ENCODE measurements around the gene FAM120B.

The FAM120B gene

DNA sequence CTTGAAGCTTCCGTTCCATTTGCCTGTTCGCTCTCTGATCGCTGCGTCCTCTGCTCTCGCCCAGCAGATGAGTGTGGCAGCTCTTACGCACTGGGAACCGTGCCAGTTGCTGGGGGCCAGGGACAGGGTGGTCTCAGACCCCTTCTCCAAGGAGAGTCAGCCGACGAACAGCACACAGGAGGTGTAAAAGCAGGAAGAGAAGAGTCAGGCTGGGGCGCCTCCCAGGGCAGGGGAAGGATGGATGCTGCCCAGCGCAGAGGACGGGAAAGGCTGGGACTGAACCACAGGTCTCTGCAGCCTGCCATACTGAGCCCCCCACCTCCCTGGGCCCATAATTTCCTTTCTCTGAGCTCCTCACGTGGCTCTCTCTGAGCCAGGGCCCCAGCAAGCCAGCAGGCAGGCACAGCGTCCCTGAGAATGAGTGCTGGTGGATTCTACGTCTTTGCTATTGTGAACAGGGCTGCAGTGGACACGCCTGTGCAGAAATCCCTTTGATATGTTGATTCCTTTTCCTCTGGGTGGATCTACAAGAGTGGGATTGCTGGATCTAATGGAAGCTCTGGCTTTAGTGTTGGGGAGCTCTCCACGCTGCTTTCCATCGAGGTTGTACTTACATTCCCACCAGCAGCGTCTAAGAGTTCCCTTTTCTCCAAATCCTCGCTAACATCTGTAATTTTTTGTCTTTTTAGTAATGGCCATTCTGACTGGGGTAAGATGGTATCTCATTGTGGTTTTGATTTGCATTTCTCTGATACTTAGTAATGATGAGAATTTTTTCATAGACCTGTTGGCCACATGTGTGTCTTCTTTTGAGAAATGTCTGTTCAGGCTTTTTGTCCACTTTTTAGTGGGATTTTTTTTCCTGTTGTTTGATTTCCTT lies 142.4 kb downstream of the FAM120B start:
- DNase-seq = no peak

DNA sequence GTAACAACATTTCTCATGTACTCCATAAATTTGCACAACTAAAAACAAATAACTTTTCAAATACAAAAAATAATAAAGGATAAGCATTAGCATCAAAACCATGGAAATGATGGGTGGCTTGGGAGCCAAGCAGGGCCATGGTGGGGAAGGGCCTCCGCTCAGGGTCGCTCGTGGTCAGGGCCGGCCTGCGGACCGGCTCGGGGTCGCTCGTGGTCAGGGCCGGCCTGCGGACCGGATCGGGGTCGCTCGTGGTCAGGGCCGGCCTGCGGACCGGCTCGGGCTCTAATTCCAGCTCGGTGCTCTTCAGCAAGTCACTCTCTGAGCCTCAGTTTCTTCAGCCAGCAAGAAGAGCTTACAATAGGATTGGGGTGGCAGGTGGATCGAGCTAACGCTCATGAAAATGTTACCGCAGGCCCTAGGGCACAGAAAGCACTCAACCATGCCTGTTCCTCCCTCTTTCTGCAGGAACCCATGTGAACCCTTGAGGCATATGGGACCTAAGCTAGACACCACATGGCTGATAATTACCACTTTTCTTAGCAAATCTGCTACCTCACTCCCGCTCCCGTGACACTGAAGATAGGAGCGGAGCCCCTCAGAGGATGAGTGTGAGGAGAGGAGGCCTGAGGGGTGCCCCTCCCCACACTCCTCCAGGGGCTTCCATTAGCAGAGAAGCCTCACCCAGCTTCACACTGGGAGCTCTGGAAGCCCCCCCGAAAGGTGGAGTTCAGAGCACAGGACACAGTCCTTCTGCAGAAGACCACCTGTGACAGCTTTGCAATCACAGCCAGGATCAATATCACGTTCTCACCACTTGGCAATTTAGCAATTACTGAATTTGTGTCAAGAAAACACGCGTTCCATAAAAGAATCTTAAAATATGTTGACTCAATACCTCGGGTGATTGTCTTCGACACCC lies 143.5 kb downstream of the FAM120B start:
- DNase-seq = no peak

DNA sequence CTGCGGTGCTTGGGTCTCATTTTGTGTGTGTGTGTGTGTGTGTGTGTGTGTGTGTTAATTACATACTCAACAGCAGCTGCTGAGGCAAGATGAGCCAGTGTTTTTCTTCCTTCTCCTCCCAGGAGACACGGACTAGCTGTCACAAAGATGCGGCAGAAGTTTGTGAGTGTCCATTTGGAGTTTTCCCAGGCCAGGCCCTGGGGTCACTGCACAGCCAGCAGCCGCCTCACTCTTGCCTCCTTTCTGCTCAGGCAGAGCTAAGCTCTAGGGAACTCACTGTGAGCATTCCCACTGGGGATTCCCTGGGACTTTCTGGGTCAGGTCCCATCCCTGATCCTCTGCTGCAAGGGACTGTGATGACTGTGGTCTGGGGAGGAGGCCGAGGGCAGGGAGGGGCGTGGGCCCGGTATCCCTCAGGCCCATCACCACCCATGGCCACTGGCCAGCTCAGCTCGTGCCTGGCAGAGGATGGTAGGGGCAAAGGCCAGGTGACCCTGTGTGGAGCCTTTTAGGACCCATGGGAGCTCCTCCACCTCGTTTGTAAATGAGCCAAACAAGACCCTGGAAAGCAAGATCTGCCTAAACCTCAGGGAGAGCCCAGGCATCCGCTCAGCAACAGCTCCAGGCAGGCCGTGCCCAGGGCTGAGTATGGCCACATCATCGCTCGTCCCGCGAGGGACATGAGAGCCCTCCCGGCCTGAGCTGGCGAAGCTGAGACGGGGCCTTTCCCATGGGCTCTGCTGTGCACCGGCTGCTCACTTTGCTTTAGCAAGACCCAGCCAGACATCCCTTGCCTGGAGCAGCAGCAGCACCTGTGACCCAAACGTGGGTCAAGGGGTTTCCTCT lies 144.6 kb downstream of the FAM120B start:
- DNase-seq = no peak

DNA sequence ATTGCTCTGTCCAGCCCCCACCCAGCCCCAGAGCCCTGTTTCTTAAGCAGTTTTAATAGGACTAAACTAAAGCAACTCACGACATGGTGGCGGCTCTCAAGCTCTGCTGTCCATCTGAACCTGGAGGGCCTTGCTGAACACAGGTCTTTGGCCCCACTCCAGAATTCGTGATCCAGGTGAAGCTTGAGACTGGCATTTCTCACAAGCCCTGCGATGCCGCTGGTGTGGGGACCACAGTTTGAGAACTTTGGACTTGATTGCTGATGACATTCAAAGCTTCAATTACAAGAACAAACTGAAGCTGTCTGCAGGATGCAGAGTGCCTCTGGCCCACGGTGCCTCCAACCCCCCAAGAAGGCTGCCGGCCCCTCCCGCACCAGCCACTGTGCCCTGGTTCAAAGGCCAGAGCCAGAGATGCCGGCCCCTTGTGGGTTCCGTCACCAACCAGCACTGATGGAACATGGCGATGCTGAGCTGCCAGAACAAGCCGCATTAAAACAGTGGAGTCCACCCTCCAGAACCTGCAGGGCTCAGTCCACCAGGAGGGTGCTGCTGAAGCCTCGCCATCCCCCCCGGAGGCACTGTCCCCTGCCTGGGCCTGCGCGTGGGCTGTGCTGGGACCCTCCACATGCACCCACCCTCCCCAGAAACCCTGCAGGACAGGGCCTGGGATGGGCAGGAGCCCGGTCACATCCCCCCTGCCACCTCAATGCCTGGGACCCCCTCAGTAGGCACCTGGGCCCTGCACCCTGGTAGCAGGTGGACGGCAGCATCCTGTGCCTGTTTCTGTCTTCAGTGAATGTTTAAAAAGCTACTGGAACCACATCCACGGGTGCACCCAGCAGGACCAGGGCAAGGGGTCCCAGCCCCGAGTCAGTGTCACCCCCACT lies 145.4 kb downstream of the FAM120B start:
- no peak for DNase-seq

DNA sequence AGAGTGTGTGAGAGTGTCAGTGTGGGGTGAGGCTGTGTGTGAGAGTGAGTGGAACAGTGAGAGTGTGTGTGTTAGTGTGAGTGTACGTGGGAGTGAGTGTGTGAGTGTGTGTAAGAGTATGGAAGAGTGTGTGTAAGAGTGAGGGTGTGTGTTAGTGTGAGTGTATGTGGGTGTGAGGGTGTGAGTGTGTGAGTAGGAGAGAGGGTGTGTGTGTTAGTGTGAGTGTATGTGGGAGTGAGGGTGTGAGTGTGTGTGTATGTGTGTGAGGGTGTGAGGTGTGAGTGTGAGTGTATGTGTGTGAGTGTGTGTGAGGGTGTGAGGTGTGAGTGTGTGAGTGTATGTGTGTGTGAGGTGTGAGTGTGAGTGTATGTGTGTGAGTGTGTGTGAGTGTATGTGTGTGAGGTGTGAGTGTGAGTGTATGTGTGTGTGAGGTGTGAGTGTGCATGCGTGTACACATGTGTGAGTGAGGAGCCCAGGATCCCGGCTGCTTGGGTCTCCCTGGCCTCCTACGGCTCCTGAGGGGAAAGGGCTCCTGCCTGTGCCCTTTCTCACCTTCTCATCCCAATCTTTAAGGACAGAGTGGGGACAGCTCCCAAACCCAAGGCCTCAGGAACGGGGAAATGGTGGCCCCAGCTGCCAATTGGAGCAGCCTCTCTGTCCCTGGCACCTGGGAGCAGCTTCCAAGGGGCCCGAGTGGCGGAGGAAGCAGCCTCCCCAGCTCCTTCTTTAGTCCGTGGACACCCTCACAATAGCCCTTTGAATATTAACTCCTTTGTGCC lies 146.4 kb downstream of the FAM120B start:
- DNase-seq = no peak

DNA sequence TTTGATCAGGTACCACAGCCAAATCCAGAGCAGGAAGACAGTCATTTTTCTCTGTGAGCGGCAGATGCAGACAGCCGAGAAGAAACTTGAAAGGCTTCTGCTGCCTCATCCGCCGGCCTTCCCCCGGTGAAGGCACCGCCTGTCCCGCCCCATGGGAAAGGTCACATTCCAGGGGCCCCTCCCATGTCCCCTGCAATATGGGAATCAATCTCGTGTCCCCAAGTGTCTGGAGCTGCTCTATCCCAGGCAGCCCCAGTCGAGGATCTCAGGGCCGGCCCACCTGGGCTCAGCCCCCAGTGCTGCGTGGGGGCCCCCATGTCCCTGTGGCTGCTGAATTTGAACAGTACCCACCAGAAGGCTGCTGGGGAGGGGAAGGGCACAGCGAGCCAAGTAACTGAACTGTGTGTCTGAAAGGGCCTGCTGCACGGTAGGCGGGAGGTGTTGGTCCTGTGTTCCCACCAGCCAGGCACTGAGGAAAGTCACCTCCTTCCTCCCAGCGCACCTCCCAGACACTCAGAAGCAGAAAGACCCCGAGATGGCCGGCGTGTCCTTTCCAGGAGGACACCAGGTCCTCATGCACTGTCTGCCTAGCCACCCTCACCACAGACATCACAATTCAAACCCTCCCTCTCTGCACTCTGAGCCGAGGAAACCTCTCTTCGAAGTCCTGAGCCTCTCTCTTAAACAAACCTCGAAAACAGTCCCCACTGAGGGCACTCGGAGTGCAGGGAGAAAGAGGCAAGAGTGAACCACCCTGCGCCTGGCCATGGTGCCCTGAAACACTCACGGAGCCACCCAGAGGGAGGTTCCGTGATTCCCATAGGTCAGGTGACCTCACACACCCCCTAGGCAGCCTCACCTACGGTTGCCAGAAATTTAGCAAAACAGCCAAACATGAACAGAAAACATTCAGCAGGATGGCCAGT lies 147.3 kb downstream of the FAM120B start:
- no peak for DNase-seq

DNA sequence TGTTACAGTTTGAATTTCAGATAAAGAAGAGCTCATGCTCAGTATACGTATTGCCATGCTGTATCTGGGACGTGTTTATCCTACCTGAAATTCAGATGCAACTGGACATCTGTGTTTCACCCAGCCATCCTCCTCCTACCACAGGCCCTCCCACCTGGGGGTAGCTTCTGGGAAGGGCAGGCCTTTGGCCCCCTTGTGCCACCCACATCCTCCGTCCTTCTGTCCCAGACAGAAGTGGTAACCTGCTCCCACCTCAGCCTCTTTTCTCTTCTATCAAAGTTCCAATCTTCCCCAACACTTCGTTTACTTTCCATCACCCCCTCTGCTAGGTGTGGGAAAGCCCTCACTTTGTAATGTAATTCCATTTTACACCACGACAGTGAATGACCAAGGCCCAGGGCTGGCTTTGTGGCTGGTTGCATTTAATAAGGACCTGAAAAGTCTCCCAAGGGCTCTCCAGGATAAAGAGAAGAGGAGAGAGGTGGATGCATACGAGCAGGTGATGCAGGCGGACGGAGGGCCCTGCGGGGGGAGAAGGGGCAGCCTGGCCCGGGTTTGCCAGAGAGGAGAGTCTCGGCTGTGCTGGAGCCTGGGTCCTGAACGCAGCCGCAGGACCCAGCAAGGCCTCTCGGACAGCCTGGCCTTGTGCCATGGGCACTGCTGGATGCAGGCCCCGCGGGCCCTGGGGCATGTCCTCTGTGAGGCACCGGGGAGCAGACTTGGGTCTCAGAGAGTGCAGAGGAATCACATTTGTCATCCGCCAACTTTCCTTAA lies 148.1 kb downstream of the FAM120B start:
- DNase-seq = no peak

DNA sequence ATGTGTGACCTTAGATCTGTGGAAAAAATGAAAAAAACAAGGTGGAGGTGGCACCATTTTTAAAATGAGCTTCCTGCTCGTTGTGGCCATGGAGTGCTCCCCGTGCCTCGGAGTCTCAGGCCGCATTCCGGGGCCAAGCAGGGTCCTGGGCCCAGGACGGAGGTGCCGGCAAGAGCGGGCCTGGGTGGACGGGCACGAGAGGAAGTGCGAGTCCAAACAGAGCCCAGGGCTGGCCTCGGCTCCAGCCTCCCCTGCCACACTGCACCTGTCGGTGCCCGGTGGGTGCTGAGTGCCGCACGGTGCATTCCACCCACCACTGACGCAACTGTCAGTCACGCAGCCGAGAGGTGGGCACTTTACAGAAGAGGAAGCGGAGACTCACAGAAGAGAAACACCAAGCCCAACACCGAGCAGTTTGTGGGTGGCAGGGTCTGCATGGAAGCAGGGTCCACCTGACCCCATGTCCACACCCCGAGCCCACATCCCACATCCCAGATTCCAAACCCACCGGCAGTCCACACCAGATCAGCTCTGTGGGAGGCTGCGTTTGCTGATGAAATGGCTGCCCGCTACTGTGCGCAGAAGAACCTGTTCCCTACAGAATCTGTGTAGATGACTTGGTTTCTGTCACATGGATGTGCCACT lies 148.9 kb downstream of the FAM120B start:
- no peak for DNase-seq

DNA sequence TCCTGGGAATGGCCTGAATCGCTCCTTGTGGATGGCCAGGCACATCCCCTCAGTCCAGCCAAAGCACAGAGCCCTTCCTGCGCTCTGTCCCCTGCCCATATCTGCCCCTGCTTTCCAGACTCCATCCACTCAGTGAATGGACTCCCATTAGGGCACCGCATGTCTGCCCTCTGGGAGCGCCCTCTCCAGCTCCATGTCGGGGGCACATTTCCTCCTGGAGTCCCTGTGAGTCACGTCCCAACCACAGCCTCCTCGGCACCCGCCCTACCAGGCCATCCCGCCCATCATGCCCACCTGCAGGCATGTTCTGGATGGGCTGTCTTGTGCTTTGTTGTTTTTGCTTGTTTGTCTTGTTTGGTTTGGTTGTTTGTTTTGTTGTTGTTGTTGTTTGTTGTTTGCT lies 149.8 kb downstream of the FAM120B start:
- no peak for DNase-seq

Measured in NCI-H82 (cell line).